Suppressor macrophage treated with lipopolysaccharide for 1 hour (primary cell): ENCODE results near the gene CHST15.
A peak's percentile ranks its signal among the peaks of the same experiment; 100 is the strongest.

ENCODE experiments used
- DNase-seq, 3 donors: peaks; one replicate each; pipeline ENCODE4 v3.0.0-alpha.2; 2020 to 2022

The CHST15 gene

GRCh38 chr10:124063750-124064603, 29.4 kb downstream of the CHST15 start:
- DNase-seq: peak; percentile 68 to 83 (median 73)

- no peak for DNase-seq
Observed at GRCh38 chr10:124062390-124062789, 31.0 kb downstream of the CHST15 start.

GRCh38 chr10:124061030-124061429, 32.4 kb downstream of the CHST15 start:
- no peak for DNase-seq

GRCh38 chr10:124060148-124060720, 33.2 kb downstream of the CHST15 start:
- no peak for DNase-seq

- DNase-seq: no peak
Observed at GRCh38 chr10:124059551-124059950, 33.8 kb downstream of the CHST15 start.

- DNase-seq: no peak
Observed at GRCh38 chr10:124058346-124059003, 34.9 kb downstream of the CHST15 start.

GRCh38 chr10:124057601-124058000, 35.8 kb downstream of the CHST15 start:
- no peak for DNase-seq

- no peak for DNase-seq
Observed at GRCh38 chr10:124056337-124056980, 36.9 kb downstream of the CHST15 start.

GRCh38 chr10:124053971-124054370, 39.4 kb downstream of the CHST15 start:
- DNase-seq: no peak

- DNase-seq: no peak
Observed at GRCh38 chr10:124052561-124052960, 40.8 kb downstream of the CHST15 start.

- no peak for DNase-seq
Observed at GRCh38 chr10:124050021-124051015, 43.1 kb downstream of the CHST15 start.

- no peak for DNase-seq
Observed at GRCh38 chr10:124049484-124049883, 43.9 kb downstream of the CHST15 start.

GRCh38 chr10:124048371-124049290, 44.8 kb downstream of the CHST15 start:
- no peak for DNase-seq

- peak; percentile 46 to 54 (median 53) for DNase-seq
Observed at GRCh38 chr10:124047427-124048152, 45.8 kb downstream of the CHST15 start.

GRCh38 chr10:124045801-124046355, 47.5 kb downstream of the CHST15 start:
- no peak for DNase-seq

- DNase-seq: no peak
Observed at GRCh38 chr10:124045276-124045675, 48.1 kb downstream of the CHST15 start.

- peak in 2 of 3 donors; percentile 15 to 29 for DNase-seq
Observed at GRCh38 chr10:124044143-124044862, 49.1 kb downstream of the CHST15 start.

GRCh38 chr10:124043310-124044142, 49.9 kb downstream of the CHST15 start:
- DNase-seq: peak; percentile 74 to 77 (median 75)
